Gastroesophageal sphincter (tissue), 4 donors: ENCODE measurements around the gene CDC42EP5. TPM values are rescaled to one million over a fixed set of nuclear protein-coding genes. Genes with fewer than 3 reads are reported as not detected.
A peak's percentile ranks its signal among the peaks of the same experiment; 100 is the strongest.
"Not testable (repeated sequence)": the region's sequence is repeated elsewhere in the genome, so short reads cannot be mapped to it uniquely, and the experiment has no call there.

Experiments
- ATAC-seq: fragments of 150-250 bp; one replicate; pipeline ENCODE4 v1.9.1; 2016; ENCODE audit warnings: mild to moderate bottlenecking, moderate library complexity
- H3K27ac ChIP-seq, 4 donors: fragments of 200-600 bp; sonication (generic) in 3 of 4; 1 replicate in 3 of 4; 2 replicates in 1 of 4; pipeline ENCODE4 v1.5.1; 2016 to 2019
- H3K27me3 ChIP-seq: fragments of 200-600 bp; sonication (generic); one replicate; pipeline ENCODE4 v1.5.1; 2019
- H3K36me3 ChIP-seq, 2 donors: fragments of 200-600 bp; sonication (generic); one replicate each; pipeline ENCODE4 v1.5.1; 2019; ENCODE audit warnings: control low read depth in 1 of 2
- H3K4me1 ChIP-seq, 3 donors: fragments of 200-600 bp; sonication (generic); 1 replicate in 2 of 3; 2 replicates in 1 of 3; pipeline ENCODE4 v1.5.1; 2016 to 2019; ENCODE audit warnings: control low read depth in 2 of 3
- H3K4me3 ChIP-seq, 2 donors: fragments of 200-600 bp; sonication (generic); one replicate each; pipeline ENCODE4 v1.5.1; 2019; ENCODE audit warnings: mild to moderate bottlenecking in 1 of 2, moderate library complexity in 1 of 2
- H3K9me3 ChIP-seq, 3 donors: fragments of 200-600 bp; sonication (generic); one replicate each; pipeline ENCODE4 v1.5.1; 2017 to 2019; ENCODE audit warnings: control low read depth in 2 of 3
- CTCF ChIP-seq, 4 experiments: fragments of 200-600 bp in 2 of 4; fragments of 450-650 bp in 2 of 4; sonication (generic) in 1 of 4; IDR thresholded peaks; one replicate each; pipeline ENCODE4 v1.5.1; 2017 to 2019; ENCODE audit warnings: antibody characterized with exemption in 4 of 4, mild to moderate bottlenecking in 2 of 4, moderate library complexity in 2 of 4
- EP300 ChIP-seq: sonication (generic); formaldehyde crosslinking; IDR thresholded peaks from one replicate; pipeline ENCODE4 v1.6.1; 2017; ENCODE audit warnings: antibody characterized with exemption, mild to moderate bottlenecking
- POLR2A ChIP-seq, 2 donors: fragments of 450-650 bp; IDR thresholded peaks; one replicate each; pipeline ENCODE4 v1.6.1; 2017; ENCODE audit warnings: antibody characterized with exemption in 2 of 2, mild to moderate bottlenecking in 2 of 2, moderate library complexity in 1 of 2
- POLR2AphosphoS5 ChIP-seq: sonication (generic); formaldehyde crosslinking; IDR thresholded peaks from one replicate; pipeline ENCODE4 v1.6.1; 2017; ENCODE audit warnings: antibody characterized with exemption
- WGBS, 2 donors: methylation state at CpG; one replicate each; pipeline ENCODE4 v1.1.5; 2018; ENCODE audit warnings: low coverage in 1 of 2; 5-methylcytosine and 5-hydroxymethylcytosine counted together
- total RNA-seq, 4 donors: library from RNA; depleted of rRNA; stranded (reverse); fragments of >200 nt; gene quantifications; one replicate each; pipeline ENCODE4 v1.1.0, GENCODE V29; 2016

The CDC42EP5 gene
- total RNA-seq, 4 donors from 2014 or later: 4.2 to 24.1 (median 12.8) TPM

DNA sequence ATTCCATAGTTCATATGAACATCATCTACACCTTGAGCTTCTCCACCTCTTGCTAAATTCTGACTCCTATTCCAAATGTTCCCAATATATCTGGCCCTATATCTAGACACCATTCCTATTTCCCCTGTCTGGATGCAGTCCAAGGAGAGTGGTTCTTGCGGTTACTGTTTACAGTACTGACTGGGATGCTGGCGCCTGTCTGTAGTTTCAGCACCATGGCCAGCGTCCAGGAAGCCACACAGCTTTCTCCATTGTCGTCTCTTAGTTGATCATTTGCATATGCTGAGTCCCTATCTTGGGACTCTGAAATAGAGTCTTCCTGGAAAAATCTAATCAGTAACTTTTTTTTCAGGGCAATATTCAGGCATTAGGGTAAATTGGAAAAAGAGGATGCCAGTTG lies 44.4 kb upstream of the CDC42EP5 start:
- Histone ChIP-seq H3K9me3 (peaks cover 0 to 4% (median 0%) of the 10 kb centered on the region in 3 donors), H3K4me3 (no peak overlapping the region), H3K27me3 (peaks cover 55% of the 10 kb centered on the region), H3K4me1 (no peaks in the 10 kb centered on the region), H3K36me3 (no peaks in the 10 kb centered on the region), H3K27ac (no peak overlapping the region)
- 0% methylated on average over 4 of the region's 4 CpGs; no CpG with 5 or more reads in 1 of the 2 donors for WGBS, 2 donors
- TF ChIP-seq CTCF (IDR thresholded peaks at IDR 0.05) (no peak), EP300 (no peak), POLR2A (IDR thresholded peaks at IDR 0.05) (no peak), POLR2AphosphoS5 (no peak)
- no peak for ATAC-seq

GRCh38 chr19:54515156-54515555 lies 42.1 kb upstream of the CDC42EP5 start:
- H3K4me3 ChIP-seq: no peak overlapping the region
- WGBS, 2 donors: 27 to 78% methylated on average over 2 of the region's 3 CpGs
- peaks cover 43% of the 10 kb centered on the region for H3K27me3 ChIP-seq
- peaks cover 0 to 4% (median 0%) of the 10 kb centered on the region in 3 donors for H3K9me3 ChIP-seq
- H3K36me3 ChIP-seq: no peaks in the 10 kb centered on the region
- TF ChIP-seq POLR2AphosphoS5: no peak
- no peak for TF ChIP-seq EP300
- no peak for TF ChIP-seq POLR2A (IDR thresholded peaks at IDR 0.05)
- TF ChIP-seq CTCF (IDR thresholded peaks at IDR 0.05): no peak
- no peak for ATAC-seq
- H3K27ac ChIP-seq: no peak overlapping the region
- H3K4me1 ChIP-seq: no peaks in the 10 kb centered on the region

DNA sequence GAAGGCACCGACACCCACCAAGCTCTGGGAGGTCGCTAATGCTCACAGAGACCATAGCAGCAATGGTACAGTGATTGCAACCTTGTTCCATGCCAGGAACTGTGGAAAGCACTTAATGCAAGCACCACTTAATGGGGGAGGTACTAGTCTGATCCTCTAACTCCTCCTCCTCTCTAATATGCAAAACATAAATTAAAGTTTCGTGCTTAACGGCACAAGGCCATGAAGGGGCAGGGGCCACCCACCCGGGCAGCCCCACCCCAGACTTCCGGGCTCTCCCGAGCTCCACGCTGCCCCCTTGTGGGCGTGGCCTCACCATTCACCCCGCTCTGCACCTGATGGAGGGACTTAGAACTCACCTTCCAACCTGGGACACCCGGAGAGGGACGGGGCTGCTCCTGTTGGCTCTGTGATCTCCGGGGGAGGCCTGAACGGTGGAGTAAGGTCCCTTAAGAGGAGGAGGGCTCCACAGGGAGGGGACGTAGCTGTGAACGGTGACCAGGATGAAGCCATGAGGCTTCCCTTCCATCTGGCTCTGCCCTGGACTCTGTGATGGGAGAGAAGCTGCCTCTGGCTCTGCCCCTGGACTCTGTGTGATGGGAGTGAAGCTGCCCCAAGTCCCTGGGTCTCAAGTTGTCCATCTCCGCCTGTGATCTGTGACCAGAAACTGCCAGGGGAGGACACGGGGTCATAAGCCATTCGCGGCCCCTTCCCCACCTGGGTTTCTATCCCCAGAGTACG lies 36.3 kb upstream of the CDC42EP5 start:
- not testable (repeated sequence) for H3K36me3 ChIP-seq, H3K27ac ChIP-seq, H3K4me3 ChIP-seq, ATAC-seq, H3K4me1 ChIP-seq, H3K9me3 ChIP-seq
- WGBS, 2 donors: no CpG with 5 or more reads among the region's 21 CpGs
- H3K27me3 ChIP-seq: peaks cover 49% of the 10 kb centered on the region

DNA sequence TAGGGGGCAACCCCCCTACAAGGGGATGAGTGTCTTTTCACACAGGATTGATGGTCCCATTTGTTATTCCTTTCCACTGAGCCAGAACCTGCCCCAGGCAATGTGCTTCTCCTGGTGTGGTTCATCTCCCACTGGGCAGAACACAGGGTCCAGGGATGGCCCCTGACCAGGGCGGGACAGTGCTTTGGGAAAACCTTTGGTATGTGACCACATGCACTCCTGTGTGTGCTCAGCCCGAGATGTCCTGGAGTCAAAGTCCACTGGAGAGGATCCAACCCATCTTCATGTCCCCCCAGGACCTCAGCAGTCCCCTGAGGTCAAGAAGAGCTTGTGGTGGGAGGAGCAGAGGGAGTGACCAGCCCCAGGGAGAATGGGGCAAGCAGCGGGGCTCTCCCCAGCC lies 35.4 kb upstream of the CDC42EP5 start:
- H3K36me3 ChIP-seq, H3K9me3 ChIP-seq, H3K4me3 ChIP-seq, H3K4me1 ChIP-seq, H3K27ac ChIP-seq: not testable (repeated sequence)
- H3K27me3 ChIP-seq: peaks cover 47% of the 10 kb centered on the region
- WGBS, 2 donors: no CpG with 5 or more reads among the region's 3 CpGs
- ATAC-seq: peak; percentile 28

DNA sequence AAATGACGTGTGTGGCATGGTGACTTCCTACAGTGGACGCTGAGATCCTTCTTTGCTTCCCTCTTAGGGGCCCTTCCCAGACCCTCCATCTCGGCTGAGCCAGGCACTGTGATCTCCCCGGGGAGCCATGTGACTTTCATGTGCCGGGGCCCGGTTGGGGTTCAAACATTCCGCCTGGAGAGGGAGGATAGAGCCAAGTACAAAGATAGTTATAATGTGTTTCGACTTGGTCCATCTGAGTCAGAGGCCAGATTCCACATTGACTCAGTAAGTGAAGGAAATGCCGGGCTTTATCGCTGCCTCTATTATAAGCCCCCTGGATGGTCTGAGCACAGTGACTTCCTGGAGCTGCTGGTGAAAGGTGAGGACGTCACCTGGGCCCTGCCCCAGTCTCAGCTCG lies 34.7 kb upstream of the CDC42EP5 start:
- no peak for ATAC-seq
- TF ChIP-seq POLR2A (IDR thresholded peaks at IDR 0.05): no peak
- Histone ChIP-seq H3K4me1 (no peaks in the 10 kb centered on the region), H3K36me3 (no peaks in the 10 kb centered on the region), H3K27ac (no peak overlapping the region), H3K27me3 (peaks cover 47% of the 10 kb centered on the region), H3K4me3 (no peak overlapping the region), H3K9me3 (no peaks in the 10 kb centered on the region)
- WGBS, 2 donors: 53% methylated on average over 6 of the region's 12 CpGs; no CpG with 5 or more reads in 1 of the 2 donors

DNA sequence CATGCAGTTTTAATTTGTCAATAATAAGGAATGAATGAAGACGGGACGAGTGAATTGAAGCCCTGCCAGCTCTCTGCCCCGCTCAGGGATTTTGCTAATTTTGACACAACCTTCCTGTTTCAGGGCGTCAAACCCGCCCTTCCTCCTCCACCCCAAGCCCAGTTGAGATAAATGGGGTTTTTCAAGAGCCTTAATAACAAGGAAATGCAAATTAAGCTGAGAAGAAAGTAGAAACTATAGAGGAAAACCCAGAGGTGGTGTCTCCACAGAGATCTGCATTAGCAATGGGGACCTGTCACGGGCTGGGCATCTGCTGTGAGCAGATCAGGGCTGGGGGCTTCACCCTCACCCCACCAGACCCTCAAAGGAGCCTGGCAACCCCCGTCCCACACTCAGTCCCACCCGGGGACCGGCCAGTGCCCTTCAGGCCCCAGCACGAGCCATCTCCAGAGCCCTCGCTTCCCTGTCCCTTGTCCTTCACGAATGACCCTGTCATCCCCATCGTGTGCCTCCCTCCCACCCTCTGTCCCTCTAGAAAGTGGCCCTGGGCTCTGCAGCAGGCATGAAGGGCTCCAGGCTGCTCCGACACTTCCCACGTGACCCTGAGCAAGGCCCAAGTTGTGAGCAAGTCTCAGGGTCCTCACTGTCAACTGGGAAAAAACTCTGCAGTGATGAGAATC lies 34.1 kb upstream of the CDC42EP5 start:
- WGBS, 2 donors: no CpG with 5 or more reads among the region's 15 CpGs
- H3K4me1 ChIP-seq, ATAC-seq, H3K27ac ChIP-seq, H3K9me3 ChIP-seq, H3K4me3 ChIP-seq, H3K36me3 ChIP-seq: not testable (repeated sequence)
- peaks cover 48% of the 10 kb centered on the region for H3K27me3 ChIP-seq

DNA sequence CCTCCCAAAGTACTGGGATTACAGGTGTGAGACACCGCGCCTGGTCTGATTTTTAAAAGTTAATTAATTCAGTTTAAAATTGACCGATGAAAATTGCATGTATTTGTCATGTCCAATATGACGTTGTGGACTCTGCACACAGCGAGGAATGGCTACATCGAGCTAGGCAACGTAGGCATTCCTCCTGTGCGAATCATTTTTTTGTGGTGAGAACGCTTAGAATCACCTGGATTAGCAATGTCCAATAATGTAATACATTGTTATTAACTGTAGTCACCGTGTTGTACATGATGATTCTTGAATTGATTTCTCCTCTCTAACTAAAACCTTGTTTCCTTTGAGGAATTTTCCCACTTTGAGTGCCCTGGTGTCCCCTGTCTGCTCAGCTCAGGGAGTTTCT lies 33.0 kb upstream of the CDC42EP5 start:
- WGBS, 2 donors: 47 to 90% methylated on average over 9 to 10 of the region's 10 CpGs
- Histone ChIP-seq H3K36me3 (no peaks in the 10 kb centered on the region), H3K4me1 (no peaks in the 10 kb centered on the region), H3K27me3 (peaks cover 42% of the 10 kb centered on the region), H3K4me3 (no peak overlapping the region), H3K9me3 (no peaks in the 10 kb centered on the region), H3K27ac (no peak overlapping the region)
- ATAC-seq: no peak
- TF ChIP-seq EP300 (no peak), CTCF (IDR thresholded peaks at IDR 0.05) (no peak), POLR2A (IDR thresholded peaks at IDR 0.05) (no peak), POLR2AphosphoS5 (no peak)

- not testable (repeated sequence) for H3K4me3 ChIP-seq, H3K4me1 ChIP-seq, H3K27ac ChIP-seq, H3K9me3 ChIP-seq, H3K36me3 ChIP-seq, ATAC-seq
- H3K27me3 ChIP-seq: peaks cover 46% of the 10 kb centered on the region
- WGBS, 2 donors: 73% methylated on average over 4 of the region's 4 CpGs; no CpG with 5 or more reads in 1 of the 2 donors
These were observed 32.4 kb upstream of the CDC42EP5 start for GRCh38 chr19:54505542-54505941.
